A673 (cell line): ENCODE results near the gene KLHL1. TPM values are rescaled to one million over a fixed set of nuclear protein-coding genes. Genes with fewer than 3 reads are reported as not detected.

Experiments
- BruUV-seq: library from RNA; stranded (reverse); fragments of 400-500 nt; replicated peaks from 2 replicates; lab custom pipeline; 2021; lab: Mats Ljungman, UMichigan
- CTCF ChIA-PET: fragments of 300-600 bp; sonication (Branson Sonifier 250); formaldehyde crosslinking; loops from one replicate; lab custom pipeline; 2022; ENCODE audit warnings: antibody characterized with exemption; lab: Charles Lee
- POLR2A ChIA-PET: fragments of 300-600 bp; sonication (Branson Sonifier 250); formaldehyde crosslinking; loops from one replicate; lab custom pipeline; 2022; ENCODE audit warnings: antibody characterized with exemption; ENCODE audit not compliant: low non-redundant PET; lab: Charles Lee
- DNase-seq: peaks from one replicate; pipeline ENCODE4 v3.0.0-alpha.2; 2015; ENCODE audit warnings: low spot score
- H3K27ac ChIP-seq: fragments of 200-600 bp; sonication (generic); 2 replicates; pipeline ENCODE4 v1.5.1; 2016; ENCODE audit warnings: mixed run types, low read depth, mild to moderate bottlenecking, mixed read lengths, antibody characterized with exemption, low read length; ENCODE audit not compliant: poor library complexity, severe bottlenecking
- H3K27me3 ChIP-seq: fragments of 200-600 bp; sonication (generic); replicated peaks from 2 replicates; pipeline ENCODE4 v1.6.1; 2017; ENCODE audit warnings: mixed run types, low read depth, mild to moderate bottlenecking, mixed read lengths, antibody characterized with exemption, low read length; ENCODE audit not compliant: insufficient read depth, poor library complexity
- H3K36me3 ChIP-seq: fragments of 200-600 bp; sonication (generic); 2 replicates; pipeline ENCODE4 v1.6.1; 2016; ENCODE audit warnings: mixed run types, mild to moderate bottlenecking, mixed read lengths, antibody characterized with exemption, low read length; ENCODE audit not compliant: insufficient read depth, poor library complexity, severe bottlenecking
- H3K4me1 ChIP-seq: fragments of 200-600 bp; sonication (generic); 2 replicates; pipeline ENCODE4 v1.6.1; 2017; ENCODE audit warnings: mixed run types, mild to moderate bottlenecking, mixed read lengths, antibody characterized with exemption, low read length; ENCODE audit not compliant: insufficient read depth, poor library complexity, severe bottlenecking
- H3K4me3 ChIP-seq: fragments of 200-600 bp; sonication (generic); 2 replicates; pipeline ENCODE4 v1.5.1; 2016; ENCODE audit warnings: low read depth, mixed run types, mild to moderate bottlenecking, mixed read lengths, low read length; ENCODE audit not compliant: poor library complexity, severe bottlenecking
- H3K9me3 ChIP-seq: fragments of 200-600 bp; sonication (generic); 2 replicates; pipeline ENCODE4 v1.6.1; 2016; ENCODE audit warnings: mixed run types, low read depth, mild to moderate bottlenecking, mixed read lengths, antibody characterized with exemption, low read length; ENCODE audit not compliant: poor library complexity, severe bottlenecking
- EZH2 ChIP-seq: fragments of 200-600 bp; sonication (generic); IDR thresholded peaks from 2 replicates; pipeline ENCODE4 v1.6.1; 2017; ENCODE audit warnings: borderline replicate concordance, low read depth, mild to moderate bottlenecking, mixed read lengths, antibody characterized with exemption, low read length; ENCODE audit not compliant: poor library complexity, severe bottlenecking
- intact Hi-C: fragments of 100-400 bp; cut with micrococcal nuclease; formaldehyde crosslinking; loops from one replicate; pipeline ENCODE4 v1.10.0; 2022; ENCODE audit not compliant: unreplicated experiment
- total RNA-seq: library from RNA; stranded (reverse); gene quantifications from 2 replicates; pipeline ENCODE4 v1.2.3, GENCODE V29; 2021
- TF ChIP-seq, protein P1 (sequence below): fragments of 300-800, 200-600 bp; sonication (generic); conservative IDR thresholded peaks from 2 replicates; pipeline ENCODE4 v1.5.1; 2017; ENCODE audit warnings: low read depth, mild to moderate bottlenecking, antibody characterized with exemption, low read length, moderate library complexity, mixed read lengths

KLHL1 gene
- total RNA-seq, 1 experiment from 2014 or later = not detected

DNA sequence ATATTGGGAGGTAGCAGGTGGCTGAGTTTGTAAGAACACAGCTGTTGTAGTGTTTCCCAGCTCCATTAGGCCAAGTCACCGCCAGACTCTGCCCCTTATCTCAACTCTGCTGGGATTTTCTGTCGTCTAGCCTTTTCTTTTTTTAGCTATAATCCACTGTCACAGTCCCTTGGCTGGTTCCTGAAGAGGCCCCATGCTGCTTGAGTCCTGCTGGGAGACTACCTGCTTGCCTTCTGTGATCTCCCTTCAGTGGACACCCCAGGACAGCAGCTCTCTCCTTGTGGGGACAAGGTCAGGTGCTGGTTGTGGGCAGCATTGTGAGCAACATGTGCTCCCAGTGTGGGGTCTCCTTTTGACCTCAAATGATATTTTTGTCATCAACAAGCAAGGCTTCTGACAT is 195.6 kb downstream of the KLHL1 start:
- ChIA-PET POLR2A (no interaction called here), CTCF (no interaction called here)
- no peak for DNase-seq
- TF ChIP-seq, protein P1, sequence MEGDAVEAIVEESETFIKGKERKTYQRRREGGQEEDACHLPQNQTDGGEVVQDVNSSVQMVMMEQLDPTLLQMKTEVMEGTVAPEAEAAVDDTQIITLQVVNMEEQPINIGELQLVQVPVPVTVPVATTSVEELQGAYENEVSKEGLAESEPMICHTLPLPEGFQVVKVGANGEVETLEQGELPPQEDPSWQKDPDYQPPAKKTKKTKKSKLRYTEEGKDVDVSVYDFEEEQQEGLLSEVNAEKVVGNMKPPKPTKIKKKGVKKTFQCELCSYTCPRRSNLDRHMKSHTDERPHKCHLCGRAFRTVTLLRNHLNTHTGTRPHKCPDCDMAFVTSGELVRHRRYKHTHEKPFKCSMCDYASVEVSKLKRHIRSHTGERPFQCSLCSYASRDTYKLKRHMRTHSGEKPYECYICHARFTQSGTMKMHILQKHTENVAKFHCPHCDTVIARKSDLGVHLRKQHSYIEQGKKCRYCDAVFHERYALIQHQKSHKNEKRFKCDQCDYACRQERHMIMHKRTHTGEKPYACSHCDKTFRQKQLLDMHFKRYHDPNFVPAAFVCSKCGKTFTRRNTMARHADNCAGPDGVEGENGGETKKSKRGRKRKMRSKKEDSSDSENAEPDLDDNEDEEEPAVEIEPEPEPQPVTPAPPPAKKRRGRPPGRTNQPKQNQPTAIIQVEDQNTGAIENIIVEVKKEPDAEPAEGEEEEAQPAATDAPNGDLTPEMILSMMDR = no peak
- TF ChIP-seq EZH2 = no peak
- intact Hi-C loops = no loop called here
- no peaks in the 10 kb centered on the region for H3K27me3 ChIP-seq
- H3K9me3 ChIP-seq = no peaks in the 10 kb centered on the region
- H3K36me3 ChIP-seq = no peaks in the 10 kb centered on the region
- H3K27ac ChIP-seq = no peak overlapping the region
- no peaks in the 10 kb centered on the region for H3K4me1 ChIP-seq
- H3K4me3 ChIP-seq = no peak overlapping the region
- BruUV-seq = no TSS peak

DNA sequence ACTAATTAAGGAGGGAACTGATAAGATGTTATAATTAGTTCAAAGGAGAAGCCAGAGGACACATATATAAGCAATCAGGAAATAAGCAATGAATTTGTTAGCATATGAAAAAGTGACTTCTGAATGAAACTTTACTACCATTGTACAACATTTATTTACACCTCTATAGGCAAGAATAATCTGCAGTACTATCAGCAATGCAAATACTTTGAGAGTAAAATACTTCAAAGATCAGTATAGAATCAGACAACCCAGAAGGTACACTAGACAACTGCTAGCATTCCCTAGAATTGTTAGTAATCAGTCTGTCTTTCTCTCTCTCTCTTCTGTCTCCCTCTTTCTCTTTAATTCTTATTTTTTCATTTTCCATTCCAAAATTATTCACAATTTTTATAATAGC is 197.5 kb downstream of the KLHL1 start:
- TF ChIP-seq EZH2 = no peak
- TF ChIP-seq, protein P1 = no peak
- H3K27me3 ChIP-seq = no peaks in the 10 kb centered on the region

DNA sequence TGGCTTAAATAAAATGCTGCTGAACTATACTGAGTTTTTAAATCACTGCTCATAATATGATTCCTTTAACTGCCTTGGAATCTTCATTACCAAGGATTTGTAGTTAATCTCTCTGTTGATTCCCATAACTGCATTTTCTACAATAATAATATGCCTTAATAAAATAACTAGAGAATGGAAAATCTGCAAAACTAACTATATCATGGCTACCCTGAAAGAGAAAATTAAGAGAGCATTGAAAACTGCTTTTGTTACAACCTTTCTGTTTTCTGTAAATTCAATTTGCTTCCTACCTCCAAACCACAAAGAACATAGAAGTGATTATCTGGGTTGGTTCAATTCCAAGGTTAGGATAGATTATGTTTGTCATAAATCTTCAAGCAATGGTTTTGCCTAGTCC is 203.5 kb downstream of the KLHL1 start:
- no peak for DNase-seq
- Histone ChIP-seq H3K9me3 (no peaks in the 10 kb centered on the region), H3K4me1 (no peaks in the 10 kb centered on the region), H3K27ac (no peak overlapping the region), H3K27me3 (no peaks in the 10 kb centered on the region), H3K4me3 (no peak overlapping the region), H3K36me3 (no peaks in the 10 kb centered on the region)
- ChIA-PET POLR2A (no interaction called here), CTCF (no interaction called here)
- no TSS peak for BruUV-seq
- intact Hi-C loops = no loop called here
- TF ChIP-seq EZH2 = no peak
- TF ChIP-seq, protein P1 = no peak

More for the DNA sequence above, 197.5 kb downstream of the KLHL1 start:
- BruUV-seq = no TSS peak
- ChIA-PET POLR2A (no interaction called here), CTCF (no interaction called here)
- H3K36me3 ChIP-seq = no peaks in the 10 kb centered on the region
- intact Hi-C loops = no loop called here
- H3K4me3 ChIP-seq = no peak overlapping the region
- H3K9me3 ChIP-seq = no peaks in the 10 kb centered on the region
- H3K27ac ChIP-seq = no peak overlapping the region
- no peak for DNase-seq
- no peaks in the 10 kb centered on the region for H3K4me1 ChIP-seq
